Mammary epithelial cell (primary cell): ENCODE measurements around the gene KRT5.
"Not testable (repeated sequence)": the region's sequence is repeated elsewhere in the genome, so short reads cannot be mapped to it uniquely, and the experiment has no call there.

ENCODE experiments used
- CTCF ChIP-seq, 2 donors: IDR thresholded peaks in 1 of 2; conservative IDR thresholded peaks in 1 of 2; 2 replicates each; pipeline ENCODE4 v1.5.1; 2011 to 2012; ENCODE audit warnings: inconsistent platforms in 2 of 2, low read length in 2 of 2, mild to moderate bottlenecking in 2 of 2, control low read depth in 1 of 2, low read depth in 1 of 2; ENCODE audit not compliant: insufficient read depth in 1 of 2; ENCODE audit errors: extremely low read depth in 1 of 2
- EZH2 ChIP-seq: IDR thresholded peaks from 2 replicates; pipeline ENCODE4 v1.6.1; 2012; ENCODE audit warnings: low read length, inconsistent platforms, borderline replicate concordance

- not testable (repeated sequence) for TF ChIP-seq CTCF (conservative IDR thresholded peaks at IDR 0.05 in 1 of 2, IDR thresholded peaks at IDR 0.05 in 1 of 2; ENCODE audit: extremely low read depth in 1 of 2, insufficient read depth in 1 of 2, low read depth in 1 of 2, low read length in 2 of 2); EZH2
Observed at GRCh38 chr12:52500574-52500973, 19.6 kb downstream of the KRT5 start.
